Measurements from ENCODE around the gene SELENOF.

DNA sequence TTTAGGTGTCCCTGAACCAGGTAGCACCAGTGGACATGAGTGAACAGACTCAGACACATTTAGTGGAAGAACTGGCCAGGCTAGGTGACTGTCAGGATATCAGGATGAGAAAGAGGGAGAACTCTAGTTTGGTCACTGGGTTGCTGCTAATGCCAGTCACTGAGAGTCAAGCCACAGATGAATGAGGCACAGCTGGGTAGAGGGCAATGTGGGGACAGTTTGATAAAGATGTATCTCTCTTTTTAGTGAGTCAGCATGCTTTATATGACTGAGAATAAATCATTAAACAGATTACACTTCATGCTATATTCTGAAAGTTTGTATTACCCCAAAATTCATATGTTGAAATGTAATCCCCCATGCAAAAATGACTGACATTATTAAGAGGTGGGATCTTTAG lies 87.1 kb downstream of the SELENOF start:
- TF ChIP-seq, protein P1, sequence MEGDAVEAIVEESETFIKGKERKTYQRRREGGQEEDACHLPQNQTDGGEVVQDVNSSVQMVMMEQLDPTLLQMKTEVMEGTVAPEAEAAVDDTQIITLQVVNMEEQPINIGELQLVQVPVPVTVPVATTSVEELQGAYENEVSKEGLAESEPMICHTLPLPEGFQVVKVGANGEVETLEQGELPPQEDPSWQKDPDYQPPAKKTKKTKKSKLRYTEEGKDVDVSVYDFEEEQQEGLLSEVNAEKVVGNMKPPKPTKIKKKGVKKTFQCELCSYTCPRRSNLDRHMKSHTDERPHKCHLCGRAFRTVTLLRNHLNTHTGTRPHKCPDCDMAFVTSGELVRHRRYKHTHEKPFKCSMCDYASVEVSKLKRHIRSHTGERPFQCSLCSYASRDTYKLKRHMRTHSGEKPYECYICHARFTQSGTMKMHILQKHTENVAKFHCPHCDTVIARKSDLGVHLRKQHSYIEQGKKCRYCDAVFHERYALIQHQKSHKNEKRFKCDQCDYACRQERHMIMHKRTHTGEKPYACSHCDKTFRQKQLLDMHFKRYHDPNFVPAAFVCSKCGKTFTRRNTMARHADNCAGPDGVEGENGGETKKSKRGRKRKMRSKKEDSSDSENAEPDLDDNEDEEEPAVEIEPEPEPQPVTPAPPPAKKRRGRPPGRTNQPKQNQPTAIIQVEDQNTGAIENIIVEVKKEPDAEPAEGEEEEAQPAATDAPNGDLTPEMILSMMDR (IDR thresholded peaks at IDR 0.05): no peak
- TF ChIP-seq POLR2A (IDR thresholded peaks at IDR 0.05): no peak
